HepG2 (cell line): ENCODE measurements around the gene STIM1. TPM values are rescaled to one million over a fixed set of nuclear protein-coding genes. Genes with fewer than 3 reads are reported as not detected.

ENCODE experiments used
- ARID2 ChIP-seq: sonication (generic); formaldehyde crosslinking; IDR thresholded peaks from 2 replicates; pipeline ENCODE4 v1.8.1; 2022; ENCODE audit warnings: mild to moderate bottlenecking, missing genetic modification reagents, borderline replicate concordance
- ATF4 ChIP-seq, 2 experiments: fragments of 450-650 bp in 1 of 2; sonication (generic) in 1 of 2; formaldehyde crosslinking; IDR thresholded peaks; 2 replicates each; pipeline versions ENCODE4 v1.5.0 to v1.8.0; 2020 to 2022; ENCODE audit warnings: mild to moderate bottlenecking in 1 of 2, missing genetic modification reagents in 1 of 2
- ESRRA ChIP-seq: sonication (generic); formaldehyde crosslinking; IDR thresholded peaks from 2 replicates; pipeline ENCODE4 v1.5.1; 2020; ENCODE audit warnings: mild to moderate bottlenecking, low read depth, missing genetic modification reagents
- FOXO4 ChIP-seq: sonication (generic); formaldehyde crosslinking; conservative IDR thresholded peaks from 2 replicates; pipeline ENCODE4 v1.8.1; 2023; ENCODE audit warnings: missing genetic modification reagents
- GATAD2A ChIP-seq: IDR thresholded peaks from 2 replicates; pipeline ENCODE4 v1.6.1; 2016
- HOXA5 ChIP-seq: sonication (generic); formaldehyde crosslinking; IDR thresholded peaks from 2 replicates; pipeline ENCODE4 v1.4.0; 2020; ENCODE audit warnings: missing genetic modification reagents
- JDP2 ChIP-seq: sonication (generic); formaldehyde crosslinking; IDR thresholded peaks from 2 replicates; pipeline ENCODE4 v1.8.1; 2022; ENCODE audit warnings: missing genetic modification reagents, borderline replicate concordance
- NAIF1 ChIP-seq: sonication (generic); formaldehyde crosslinking; IDR thresholded peaks from 2 replicates; pipeline ENCODE4 v1.5.0; 2020; ENCODE audit warnings: mild to moderate bottlenecking, missing genetic modification reagents, borderline replicate concordance
- NCOA2 ChIP-seq: sonication (generic); formaldehyde crosslinking; IDR thresholded peaks from 2 replicates; pipeline ENCODE4 v1.8.0; 2022; ENCODE audit warnings: inconsistent platforms
- RFX3 ChIP-seq: IDR thresholded peaks from 2 replicates; pipeline ENCODE4 v1.6.1; 2016; ENCODE audit warnings: missing biosample characterization, missing genetic modification reagents
- RORA ChIP-seq: sonication (generic); formaldehyde crosslinking; IDR thresholded peaks from 2 replicates; pipeline ENCODE4 v1.5.0; 2020; ENCODE audit warnings: mild to moderate bottlenecking, missing genetic modification reagents, moderate library complexity
- SALL2 ChIP-seq: sonication (generic); formaldehyde crosslinking; IDR thresholded peaks from 2 replicates; pipeline ENCODE4 v1.8.1; 2023; ENCODE audit warnings: mild to moderate bottlenecking, missing genetic modification reagents, inconsistent platforms
- SIX1 ChIP-seq: sonication (generic); formaldehyde crosslinking; IDR thresholded peaks from 2 replicates; pipeline ENCODE4 v1.4.0; 2020; ENCODE audit warnings: missing genetic modification reagents, borderline replicate concordance
- ZMYM4 ChIP-seq: sonication (generic); formaldehyde crosslinking; IDR thresholded peaks from 2 replicates; pipeline ENCODE4 v1.8.1; 2023; ENCODE audit warnings: mild to moderate bottlenecking, missing genetic modification reagents
- ZNF329 ChIP-seq: sonication (generic); formaldehyde crosslinking; IDR thresholded peaks from 2 replicates; pipeline ENCODE4 v1.9.0; 2021; ENCODE audit warnings: low read depth, mild to moderate bottlenecking, missing genetic modification reagents
- ZNF530 ChIP-seq: sonication (generic); formaldehyde crosslinking; IDR thresholded peaks from 2 replicates; pipeline ENCODE4 v1.5.0; 2020; ENCODE audit warnings: low read depth, mild to moderate bottlenecking, missing genetic modification reagents
- ZNF615 ChIP-seq: sonication (generic); formaldehyde crosslinking; IDR thresholded peaks from 2 replicates; pipeline ENCODE4 v1.5.0; 2020; ENCODE audit warnings: mild to moderate bottlenecking, missing genetic modification reagents, borderline replicate concordance
- ZNF782 ChIP-seq: sonication (generic); formaldehyde crosslinking; IDR thresholded peaks from 2 replicates; pipeline ENCODE4 v1.4.0; 2020; ENCODE audit warnings: missing genetic modification reagents, mild to moderate bottlenecking, borderline replicate concordance
- ZNF792 ChIP-seq: IDR thresholded peaks from 2 replicates; pipeline ENCODE4 v1.6.1; 2016
- polyA plus RNA-seq, 8 experiments: library from polyadenylated mRNA; depleted of rRNA in 3 of 8; stranded (reverse) in 7 of 8; unstranded in 1 of 8; fragments of >200 nt; fragmentation: Illumina TruSeq in 4 of 8; extraction: Trizol in 4 of 8; gene quantifications; 2 replicates each; pipeline versions ENCODE4 v1.2.1 to v1.2.3, GENCODE V29; 2011 to 2016; ENCODE audit warnings: low read depth in 4 of 8, missing spikeins in 1 of 8, mixed read lengths in 1 of 8; ENCODE audit not compliant: insufficient read depth in 1 of 8
- total RNA-seq, 5 experiments: library from RNA; depleted of rRNA; stranded (reverse); fragments of >200 nt; fragmentation: Illumina TruSeq; extraction: Trizol; gene quantifications; 2 replicates each; pipeline ENCODE4 v1.2.3, GENCODE V29; 2016; ENCODE audit warnings: low read depth in 1 of 5
- TF ChIP-seq, protein P1 (sequence below): sonication (generic); formaldehyde crosslinking; IDR thresholded peaks from 2 replicates; pipeline ENCODE4 v1.4.0; 2020; ENCODE audit warnings: missing genetic modification reagents
- TF ChIP-seq, protein P2 (sequence below): fragments of 450-650 bp; IDR thresholded peaks from 2 replicates; pipeline ENCODE4 v1.6.1; 2017

STIM1 gene
- total and polyA plus RNA-seq, 2 of the 13 experiments (the other 11 are each of a cell fraction or from before 2014, with no cell fraction given): 19.2 to 28.5 TPM

DNA sequence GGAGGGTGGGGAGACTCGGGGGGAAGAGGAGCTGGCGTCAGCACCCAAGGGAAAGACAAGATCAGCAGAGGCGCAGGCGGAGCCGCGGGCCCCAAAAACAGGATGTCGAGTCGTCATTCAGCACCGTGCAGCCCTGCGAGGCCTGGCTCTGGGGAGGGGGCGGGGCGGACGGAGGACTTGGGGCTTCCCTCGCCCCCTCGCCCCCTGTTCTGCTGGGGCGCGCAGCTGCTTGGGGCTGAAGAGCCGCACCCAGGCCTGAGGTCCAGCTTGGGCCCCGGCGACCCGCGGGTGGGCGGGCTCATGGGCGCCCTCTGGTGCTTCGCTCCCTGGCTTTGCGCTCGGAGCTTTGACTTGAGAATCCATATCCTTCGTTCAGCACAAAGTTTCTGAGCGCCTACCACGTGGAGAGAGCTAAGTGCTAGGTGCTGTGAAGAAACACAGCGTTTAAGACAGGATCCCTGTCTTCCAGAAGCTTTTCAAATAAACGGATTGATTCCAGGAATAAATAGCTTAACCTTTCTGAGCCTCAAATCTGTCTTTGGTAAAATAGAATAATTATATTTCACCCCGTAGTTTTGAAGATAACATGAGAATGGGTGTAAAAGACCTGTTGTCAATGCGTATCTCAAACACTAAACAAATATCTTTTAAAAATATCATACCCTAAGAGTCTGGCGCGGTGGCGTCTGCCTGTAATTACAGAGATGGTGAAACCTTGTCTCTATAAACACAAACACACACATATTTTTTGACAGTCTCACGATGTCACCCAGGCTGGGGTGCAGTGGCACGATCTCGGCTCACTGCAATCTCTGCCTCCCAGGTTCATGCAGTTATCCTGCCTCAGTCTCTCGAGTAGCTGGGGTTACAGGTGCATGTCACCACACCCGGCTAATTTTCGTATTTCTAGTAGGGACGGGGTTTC, 13.8 kb upstream of the STIM1 start (continued):
- TF ChIP-seq SIX1 (CRISPR knock-in tag): no peak
- peak; percentile 42 for TF ChIP-seq NCOA2 (CRISPR knock-in tag)
- no peak for TF ChIP-seq NAIF1 (CRISPR knock-in tag)
- no peak for TF ChIP-seq FOXO4
- 0 out of 4 replicates have a peak, but pooled peaks of 1 of the 2 experiments have one; percentile 5 for TF ChIP-seq ATF4 (CRISPR knock-in tag; IDR thresholded peaks at IDR 0.05)
- TF ChIP-seq RORA (CRISPR knock-in tag): no peak
- no peak for TF ChIP-seq ZNF615 (CRISPR knock-in tag)
- TF ChIP-seq, protein P1, sequence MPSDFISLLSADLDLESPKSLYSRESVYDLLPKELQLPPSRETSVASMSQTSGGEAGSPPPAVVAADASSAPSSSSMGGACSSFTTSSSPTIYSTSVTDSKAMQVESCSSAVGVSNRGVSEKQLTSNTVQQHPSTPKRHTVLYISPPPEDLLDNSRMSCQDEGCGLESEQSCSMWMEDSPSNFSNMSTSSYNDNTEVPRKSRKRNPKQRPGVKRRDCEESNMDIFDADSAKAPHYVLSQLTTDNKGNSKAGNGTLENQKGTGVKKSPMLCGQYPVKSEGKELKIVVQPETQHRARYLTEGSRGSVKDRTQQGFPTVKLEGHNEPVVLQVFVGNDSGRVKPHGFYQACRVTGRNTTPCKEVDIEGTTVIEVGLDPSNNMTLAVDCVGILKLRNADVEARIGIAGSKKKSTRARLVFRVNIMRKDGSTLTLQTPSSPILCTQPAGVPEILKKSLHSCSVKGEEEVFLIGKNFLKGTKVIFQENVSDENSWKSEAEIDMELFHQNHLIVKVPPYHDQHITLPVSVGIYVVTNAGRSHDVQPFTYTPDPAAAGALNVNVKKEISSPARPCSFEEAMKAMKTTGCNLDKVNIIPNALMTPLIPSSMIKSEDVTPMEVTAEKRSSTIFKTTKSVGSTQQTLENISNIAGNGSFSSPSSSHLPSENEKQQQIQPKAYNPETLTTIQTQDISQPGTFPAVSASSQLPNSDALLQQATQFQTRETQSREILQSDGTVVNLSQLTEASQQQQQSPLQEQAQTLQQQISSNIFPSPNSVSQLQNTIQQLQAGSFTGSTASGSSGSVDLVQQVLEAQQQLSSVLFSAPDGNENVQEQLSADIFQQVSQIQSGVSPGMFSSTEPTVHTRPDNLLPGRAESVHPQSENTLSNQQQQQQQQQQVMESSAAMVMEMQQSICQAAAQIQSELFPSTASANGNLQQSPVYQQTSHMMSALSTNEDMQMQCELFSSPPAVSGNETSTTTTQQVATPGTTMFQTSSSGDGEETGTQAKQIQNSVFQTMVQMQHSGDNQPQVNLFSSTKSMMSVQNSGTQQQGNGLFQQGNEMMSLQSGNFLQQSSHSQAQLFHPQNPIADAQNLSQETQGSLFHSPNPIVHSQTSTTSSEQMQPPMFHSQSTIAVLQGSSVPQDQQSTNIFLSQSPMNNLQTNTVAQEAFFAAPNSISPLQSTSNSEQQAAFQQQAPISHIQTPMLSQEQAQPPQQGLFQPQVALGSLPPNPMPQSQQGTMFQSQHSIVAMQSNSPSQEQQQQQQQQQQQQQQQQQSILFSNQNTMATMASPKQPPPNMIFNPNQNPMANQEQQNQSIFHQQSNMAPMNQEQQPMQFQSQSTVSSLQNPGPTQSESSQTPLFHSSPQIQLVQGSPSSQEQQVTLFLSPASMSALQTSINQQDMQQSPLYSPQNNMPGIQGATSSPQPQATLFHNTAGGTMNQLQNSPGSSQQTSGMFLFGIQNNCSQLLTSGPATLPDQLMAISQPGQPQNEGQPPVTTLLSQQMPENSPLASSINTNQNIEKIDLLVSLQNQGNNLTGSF: no peak
- TF ChIP-seq, protein P2, sequence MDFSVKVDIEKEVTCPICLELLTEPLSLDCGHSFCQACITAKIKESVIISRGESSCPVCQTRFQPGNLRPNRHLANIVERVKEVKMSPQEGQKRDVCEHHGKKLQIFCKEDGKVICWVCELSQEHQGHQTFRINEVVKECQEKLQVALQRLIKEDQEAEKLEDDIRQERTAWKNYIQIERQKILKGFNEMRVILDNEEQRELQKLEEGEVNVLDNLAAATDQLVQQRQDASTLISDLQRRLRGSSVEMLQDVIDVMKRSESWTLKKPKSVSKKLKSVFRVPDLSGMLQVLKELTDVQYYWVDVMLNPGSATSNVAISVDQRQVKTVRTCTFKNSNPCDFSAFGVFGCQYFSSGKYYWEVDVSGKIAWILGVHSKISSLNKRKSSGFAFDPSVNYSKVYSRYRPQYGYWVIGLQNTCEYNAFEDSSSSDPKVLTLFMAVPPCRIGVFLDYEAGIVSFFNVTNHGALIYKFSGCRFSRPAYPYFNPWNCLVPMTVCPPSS: no peak
- no peak for TF ChIP-seq JDP2
- TF ChIP-seq ZNF782 (CRISPR knock-in tag): no peak; the same call in 1 of the 2 replicates
- TF ChIP-seq ZNF792: peak; percentile 60; the same call in 1 of the 2 replicates
- no peak for TF ChIP-seq ZNF329
- no peak for TF ChIP-seq SALL2
- TF ChIP-seq HOXA5 (CRISPR knock-in tag): peak; percentile 55; the same call in 1 of the 2 replicates
- no peak for TF ChIP-seq ZNF530
- peak; percentile 69 for TF ChIP-seq GATAD2A (CRISPR knock-in tag)
- TF ChIP-seq ZMYM4: peak; percentile 71; the same call in 1 of the 2 replicates
- no peak; the same call in none of the 2 replicates for TF ChIP-seq ESRRA
- TF ChIP-seq ARID2: no peak
- TF ChIP-seq RFX3 (CRISPR knock-in tag): no peak
